ENCODE data around the gene TFB2M. TPM values are rescaled to one million over a fixed set of nuclear protein-coding genes. Genes with fewer than 3 reads are reported as not detected.
A peak's percentile ranks its signal among the peaks of the same experiment; 100 is the strongest.

The TFB2M gene
- total RNA-seq, 2 experiments from 2014 or later = 15.0 to 17.5 TPM

DNA sequence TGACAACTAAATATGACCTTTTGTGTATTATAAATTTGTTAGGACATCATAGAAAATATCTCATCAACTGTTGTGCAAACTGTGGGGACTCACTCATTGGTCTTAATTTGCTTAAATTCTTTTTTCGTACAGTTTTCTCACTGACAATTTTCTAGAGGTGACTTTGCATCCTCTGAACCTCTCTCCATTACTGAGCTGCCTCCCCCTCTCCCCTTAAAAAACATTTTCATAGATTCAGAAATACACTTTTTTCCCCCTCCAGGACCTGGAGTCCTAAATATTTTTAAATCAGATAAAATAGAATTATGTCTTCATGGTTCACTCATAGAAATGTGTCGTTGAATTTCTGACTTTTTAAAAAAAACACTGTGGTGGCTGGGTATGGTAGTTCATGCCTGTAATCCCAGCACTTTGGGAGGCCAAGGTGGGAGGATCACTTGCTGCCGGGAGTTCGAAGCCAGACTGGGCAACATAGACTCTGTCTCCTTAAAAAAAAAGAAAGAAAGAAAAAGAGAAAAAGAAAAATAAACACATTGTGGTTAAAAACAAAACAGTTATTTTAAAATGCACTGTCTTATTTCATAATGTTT lies 1.7 kb upstream of the TFB2M start:
- H2AFZ ChIP-seq (ENCODE audit: low read length) = peak overlapping the region; percentile 85; the same call in 1 of the 2 replicates
- DNase-seq (ENCODE audit: low spot score) = no peak
- H3K9me3 ChIP-seq (ENCODE audit: low read length) = no peaks in the 10 kb centered on the region; the same call in 1 of the 2 replicates
- H3K4me2 ChIP-seq (ENCODE audit: low read length) = peak overlapping the region; percentile 98
- CTCF ChIA-PET (ENCODE audit: unreplicated experiment) = no interaction called here
- POLR2A ChIA-PET = interaction anchor here (0.7 to 2.0 kb wide), 8 partner anchors 11 to 637 kb away, joined by 3 to 13 read pairs (median 7); no protein-coding TSS in a partner anchor
- BruUV-seq (replicated peaks) = no TSS peak
- TF ChIP-seq EZH2phosphoT487 (IDR thresholded peaks at IDR 0.05; ENCODE audit: borderline replicate concordance, low read depth, low read length) = no peak
- TF ChIP-seq, protein P1, sequence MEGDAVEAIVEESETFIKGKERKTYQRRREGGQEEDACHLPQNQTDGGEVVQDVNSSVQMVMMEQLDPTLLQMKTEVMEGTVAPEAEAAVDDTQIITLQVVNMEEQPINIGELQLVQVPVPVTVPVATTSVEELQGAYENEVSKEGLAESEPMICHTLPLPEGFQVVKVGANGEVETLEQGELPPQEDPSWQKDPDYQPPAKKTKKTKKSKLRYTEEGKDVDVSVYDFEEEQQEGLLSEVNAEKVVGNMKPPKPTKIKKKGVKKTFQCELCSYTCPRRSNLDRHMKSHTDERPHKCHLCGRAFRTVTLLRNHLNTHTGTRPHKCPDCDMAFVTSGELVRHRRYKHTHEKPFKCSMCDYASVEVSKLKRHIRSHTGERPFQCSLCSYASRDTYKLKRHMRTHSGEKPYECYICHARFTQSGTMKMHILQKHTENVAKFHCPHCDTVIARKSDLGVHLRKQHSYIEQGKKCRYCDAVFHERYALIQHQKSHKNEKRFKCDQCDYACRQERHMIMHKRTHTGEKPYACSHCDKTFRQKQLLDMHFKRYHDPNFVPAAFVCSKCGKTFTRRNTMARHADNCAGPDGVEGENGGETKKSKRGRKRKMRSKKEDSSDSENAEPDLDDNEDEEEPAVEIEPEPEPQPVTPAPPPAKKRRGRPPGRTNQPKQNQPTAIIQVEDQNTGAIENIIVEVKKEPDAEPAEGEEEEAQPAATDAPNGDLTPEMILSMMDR (conservative IDR thresholded peaks at IDR 0.05; ENCODE audit: low read length) = no peak
- peaks cover 86% of the 10 kb centered on the region for H3K79me2 ChIP-seq (ENCODE audit: insufficient read depth, low read depth, low read length)
- intact Hi-C loops (cut with micrococcal nuclease; ENCODE audit: unreplicated experiment) = loop anchor here (2.0 to 10.0 kb wide), 5 partner anchors 61 to 647 kb away; partner anchors contain the start of gene SMYD3
- peak overlapping the region; percentile 92 for H3K4me3 ChIP-seq (ENCODE audit: low read depth, low read length, poor library complexity, severe bottlenecking)
- H3K4me1 ChIP-seq (ENCODE audit: insufficient read depth, low read length, poor library complexity, severe bottlenecking) = peaks cover 63% of the 10 kb centered on the region
- peak overlapping the region; percentile 76 for H3K27ac ChIP-seq (ENCODE audit: low read depth, low read length, poor library complexity, severe bottlenecking)
- H3K36me3 ChIP-seq (ENCODE audit: insufficient read depth, low read length) = peaks cover 20% of the 10 kb centered on the region
- no peaks in the 10 kb centered on the region for H3K9me2 ChIP-seq (ENCODE audit: insufficient read depth, low read length)
- H4K20me1 ChIP-seq (ENCODE audit: insufficient read depth, low read length) = no peaks in the 10 kb centered on the region

DNA sequence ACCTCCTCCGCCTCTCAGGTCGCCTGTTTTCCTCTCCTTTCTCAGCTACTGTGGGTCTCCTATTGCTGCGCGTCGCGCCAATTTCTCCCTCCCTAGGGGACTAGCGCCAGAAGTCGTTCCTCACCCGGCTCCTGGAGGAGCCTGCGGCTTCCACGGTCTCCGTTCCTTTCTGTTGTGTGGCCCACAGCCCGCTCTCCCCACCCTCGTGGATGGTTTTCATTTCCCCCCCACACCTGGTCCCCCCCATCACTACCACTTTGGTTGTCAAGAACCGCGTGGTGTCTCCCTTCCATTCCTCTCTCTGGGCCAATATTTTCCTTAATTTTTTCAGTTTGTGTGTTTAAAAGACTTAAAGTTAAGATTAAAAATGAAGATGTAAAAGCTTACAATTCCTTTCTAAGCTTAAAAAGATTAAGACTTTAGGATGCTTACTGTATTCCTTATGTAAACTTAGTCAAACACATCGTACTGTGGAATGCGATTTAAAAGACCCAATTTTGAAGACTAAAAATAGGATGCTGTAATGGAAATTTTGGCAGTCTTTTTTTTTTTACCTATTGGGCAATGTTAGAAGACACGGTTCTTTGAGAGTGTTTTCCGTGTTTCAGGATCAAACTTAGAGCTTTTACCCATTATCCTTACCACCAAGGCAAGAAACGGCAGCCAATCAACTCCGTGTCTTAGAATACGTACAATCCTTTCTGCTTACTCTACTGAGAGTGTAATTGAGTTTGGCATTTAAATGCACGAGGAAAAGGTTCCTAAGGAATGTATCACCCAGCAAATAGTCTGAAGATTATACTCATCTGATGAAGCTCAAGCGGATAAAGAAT lies 968 bp upstream of the TFB2M start:
- no peaks in the 10 kb centered on the region for H3K9me2 ChIP-seq (ENCODE audit: insufficient read depth, low read length)
- H3K4me2 ChIP-seq (ENCODE audit: low read length) = peak overlapping the region; percentile 98
- no peaks in the 10 kb centered on the region for H4K20me1 ChIP-seq (ENCODE audit: insufficient read depth, low read length)
- intact Hi-C loops (cut with micrococcal nuclease; ENCODE audit: unreplicated experiment) = loop anchor here (1.0 to 10.0 kb wide), 5 partner anchors 60 to 648 kb away; partner anchors contain the start of genes AHCTF1 and SMYD3
- DNase-seq (ENCODE audit: low spot score) = peak; percentile 58
- H3K4me3 ChIP-seq (ENCODE audit: low read depth, low read length, poor library complexity, severe bottlenecking) = peak overlapping the region; percentile 92
- H3K27ac ChIP-seq (ENCODE audit: low read depth, low read length, poor library complexity, severe bottlenecking) = peak overlapping the region; percentile 76
- peaks cover 56% of the 10 kb centered on the region for H3K4me1 ChIP-seq (ENCODE audit: insufficient read depth, low read length, poor library complexity, severe bottlenecking)
- ChIA-PET POLR2A (interaction anchor here (0.5 to 2.0 kb wide), 12 partner anchors 8 to 1754 kb away, joined by 3 to 13 read pairs (median 5); no protein-coding TSS in a partner anchor), CTCF (ENCODE audit: unreplicated experiment) (interaction anchor here (0.6 kb wide), 1 partner anchor 18 kb away, joined by 4 read pairs; no protein-coding TSS in a partner anchor)
- peaks cover 26% of the 10 kb centered on the region for H3K36me3 ChIP-seq (ENCODE audit: insufficient read depth, low read length)
- H2AFZ ChIP-seq (ENCODE audit: low read length) = peak overlapping the region; percentile 85
- H3K79me2 ChIP-seq (ENCODE audit: insufficient read depth, low read depth, low read length) = peaks cover 79% of the 10 kb centered on the region
- TF ChIP-seq, protein P1 (conservative IDR thresholded peaks at IDR 0.05; ENCODE audit: low read length) = peak; percentile 38; the same call in 1 of the 2 replicates
- TF ChIP-seq EZH2phosphoT487 (IDR thresholded peaks at IDR 0.05; ENCODE audit: borderline replicate concordance, low read depth, low read length) = no peak
- H3K9me3 ChIP-seq (ENCODE audit: low read length) = no peaks in the 10 kb centered on the region; the same call in 1 of the 2 replicates
- TSS peak; percentile 71 for BruUV-seq (replicated peaks)

Measured in OCI-LY7 (cell line).